Bronchial epithelial cell (primary cell): Measurements from ENCODE around the gene DHX32. TPM values are rescaled to one million over a fixed set of nuclear protein-coding genes. Genes with fewer than 3 reads are reported as not detected.

Source experiments
- DNase-seq: peaks from one replicate; pipeline ENCODE4 v3.0.0-alpha.2; 2010; ENCODE audit warnings: low read depth
- FAIRE-seq: peaks from 2 replicates; lab custom pipeline; 2011; peaks lifted over from hg19 to GRCh38; lab: Jason Lieb, UNC
- H3K27me3 ChIP-seq: 2 replicates; pipeline ENCODE4 v1.5.1; 2011; ENCODE audit warnings: low read length; ENCODE audit not compliant: control insufficient read depth, insufficient read depth
- H3K36me3 ChIP-seq: 2 replicates; pipeline ENCODE4 v1.5.1; 2011; ENCODE audit warnings: low read length; ENCODE audit not compliant: control insufficient read depth, insufficient read depth
- H3K4me3 ChIP-seq: 2 replicates; pipeline ENCODE4 v1.5.1; 2011; ENCODE audit warnings: mild to moderate bottlenecking, low read depth, low read length, control low read depth
- total RNA-seq: library from RNA; depleted of rRNA; stranded (reverse); fragments of >200 nt; gene quantifications from 2 replicates; pipeline ENCODE4 v1.2.1, GENCODE V29; 2014
- TF ChIP-seq, protein P1 (sequence below): IDR thresholded peaks from 2 replicates; pipeline ENCODE4 v1.5.1; 2011; ENCODE audit warnings: mild to moderate bottlenecking, moderate library complexity, low read length, control low read depth, inconsistent platforms; ENCODE audit not compliant: insufficient read depth, severe bottlenecking

DHX32 gene
- total RNA-seq, 1 donor from 2014 or later, result 37.6 TPM

DNA sequence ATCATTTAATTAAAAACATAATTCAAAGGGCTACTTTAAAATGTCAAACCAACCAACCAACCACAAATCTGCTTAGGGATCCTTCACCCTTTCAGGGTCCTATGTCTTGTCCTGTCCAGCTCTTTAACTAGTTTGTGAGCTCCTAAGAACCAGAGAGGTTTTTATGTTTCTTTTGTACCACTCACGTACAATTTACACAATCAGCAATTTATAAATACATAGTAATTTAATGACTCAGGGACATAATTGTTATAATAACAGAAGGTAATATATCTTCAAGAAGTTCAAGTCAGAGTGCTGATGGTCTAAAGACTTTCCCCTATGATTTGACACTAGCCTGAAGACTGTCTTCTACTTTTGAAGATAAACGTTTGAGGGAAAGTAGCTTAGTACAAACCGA is 16.0 kb downstream of the DHX32 start:
- Histone ChIP-seq H3K4me3 (no peak overlapping the region), H3K36me3 (peaks cover 14% of the 10 kb centered on the region), H3K27me3 (no peaks in the 10 kb centered on the region)
- no peak for DNase-seq
- TF ChIP-seq, protein P1, sequence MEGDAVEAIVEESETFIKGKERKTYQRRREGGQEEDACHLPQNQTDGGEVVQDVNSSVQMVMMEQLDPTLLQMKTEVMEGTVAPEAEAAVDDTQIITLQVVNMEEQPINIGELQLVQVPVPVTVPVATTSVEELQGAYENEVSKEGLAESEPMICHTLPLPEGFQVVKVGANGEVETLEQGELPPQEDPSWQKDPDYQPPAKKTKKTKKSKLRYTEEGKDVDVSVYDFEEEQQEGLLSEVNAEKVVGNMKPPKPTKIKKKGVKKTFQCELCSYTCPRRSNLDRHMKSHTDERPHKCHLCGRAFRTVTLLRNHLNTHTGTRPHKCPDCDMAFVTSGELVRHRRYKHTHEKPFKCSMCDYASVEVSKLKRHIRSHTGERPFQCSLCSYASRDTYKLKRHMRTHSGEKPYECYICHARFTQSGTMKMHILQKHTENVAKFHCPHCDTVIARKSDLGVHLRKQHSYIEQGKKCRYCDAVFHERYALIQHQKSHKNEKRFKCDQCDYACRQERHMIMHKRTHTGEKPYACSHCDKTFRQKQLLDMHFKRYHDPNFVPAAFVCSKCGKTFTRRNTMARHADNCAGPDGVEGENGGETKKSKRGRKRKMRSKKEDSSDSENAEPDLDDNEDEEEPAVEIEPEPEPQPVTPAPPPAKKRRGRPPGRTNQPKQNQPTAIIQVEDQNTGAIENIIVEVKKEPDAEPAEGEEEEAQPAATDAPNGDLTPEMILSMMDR, result no peak
- no peak for FAIRE-seq

DNA sequence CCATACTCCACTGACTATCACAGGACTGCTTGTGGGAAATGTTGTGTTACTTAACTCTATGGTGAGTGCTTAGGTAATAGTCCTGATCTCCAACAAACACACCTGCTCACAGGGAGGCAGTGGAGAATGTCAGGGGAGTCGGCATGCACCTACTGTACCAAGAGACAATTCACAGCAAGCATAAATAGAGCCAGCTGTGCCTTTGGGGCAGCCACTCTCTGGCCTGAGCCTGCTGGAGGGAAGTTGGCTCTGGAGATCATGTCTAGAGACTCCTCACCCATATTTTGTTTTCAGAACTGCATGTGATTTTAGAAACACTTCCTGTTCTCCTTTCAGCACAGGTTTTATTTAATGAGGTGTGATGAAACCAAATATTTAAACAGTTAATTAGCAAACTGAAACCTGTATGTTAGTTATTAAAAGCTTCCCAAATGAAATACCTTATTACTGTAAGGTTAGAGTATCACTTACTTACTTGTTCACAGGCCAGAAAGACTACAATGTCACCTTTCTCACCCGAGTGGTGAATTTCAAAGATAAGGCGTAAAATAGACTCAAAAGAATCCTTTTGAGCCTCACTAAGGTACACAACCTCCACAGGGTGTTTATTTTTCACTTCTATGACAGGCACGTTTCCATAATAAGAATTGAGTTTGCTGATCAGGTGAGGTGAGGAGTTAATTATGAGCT is 21.8 kb downstream of the DHX32 start:
- DNase-seq (no peak), FAIRE-seq (no peak)
- Histone ChIP-seq H3K27me3 (no peaks in the 10 kb centered on the region), H3K36me3 (peaks cover 6% of the 10 kb centered on the region), H3K4me3 (no peak overlapping the region)
- TF ChIP-seq, protein P1, result no peak

DNA sequence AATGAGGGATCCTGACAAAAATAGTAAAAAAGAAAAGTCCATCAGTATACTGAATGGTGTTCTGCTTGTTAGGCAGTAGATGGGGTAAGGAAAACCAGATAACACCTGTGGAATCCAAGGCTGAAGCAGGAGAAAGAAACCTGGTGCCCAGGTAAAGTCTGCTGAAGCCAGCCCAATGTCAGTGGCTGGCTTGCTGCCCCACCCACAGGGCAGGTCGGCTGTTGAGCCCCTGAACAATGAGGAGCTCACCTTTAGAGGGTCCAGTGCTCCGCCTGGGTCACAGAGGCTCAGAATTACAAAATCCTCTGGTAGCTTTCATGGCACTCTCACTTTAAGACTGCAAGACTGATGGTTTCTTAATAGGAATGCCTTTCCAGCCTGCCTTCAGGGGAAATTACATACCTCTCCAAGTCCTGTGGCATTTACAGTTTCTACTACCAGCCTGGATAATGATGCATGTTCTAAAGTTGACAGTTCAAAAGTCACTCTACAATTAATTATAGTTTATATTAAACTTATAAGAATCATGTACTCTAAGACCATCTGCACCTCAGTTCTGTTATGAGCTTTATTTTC is 23.8 kb downstream of the DHX32 start:
- no peak overlapping the region for H3K4me3 ChIP-seq
- no peak for FAIRE-seq
- H3K36me3 ChIP-seq, result peaks cover 10% of the 10 kb centered on the region
- TF ChIP-seq, protein P1, result no peak
- no peaks in the 10 kb centered on the region for H3K27me3 ChIP-seq
- no peak for DNase-seq

DNA sequence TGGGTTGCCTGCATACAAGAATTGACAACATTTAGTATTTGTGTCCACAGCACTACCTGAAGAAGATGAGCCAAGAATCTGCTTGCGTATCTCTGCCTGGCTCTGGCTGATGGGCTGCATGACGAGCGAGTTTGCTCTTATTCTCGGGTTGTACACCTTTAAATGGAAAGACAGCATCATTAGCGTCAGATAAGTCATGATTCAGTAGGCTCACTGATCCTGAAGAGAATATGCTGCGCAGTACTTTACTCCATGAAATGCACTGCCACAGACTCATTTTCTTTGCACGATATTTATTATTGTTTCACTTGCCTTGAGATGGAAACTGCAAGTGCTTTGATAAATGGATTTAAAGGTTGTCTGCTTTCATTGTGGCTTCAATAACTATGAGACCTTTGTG is 28.6 kb downstream of the DHX32 start:
- Histone ChIP-seq H3K36me3 (peaks cover 18% of the 10 kb centered on the region), H3K4me3 (no peak overlapping the region), H3K27me3 (no peaks in the 10 kb centered on the region)
- TF ChIP-seq, protein P1, result no peak
- no peak for FAIRE-seq
- no peak for DNase-seq

DNA sequence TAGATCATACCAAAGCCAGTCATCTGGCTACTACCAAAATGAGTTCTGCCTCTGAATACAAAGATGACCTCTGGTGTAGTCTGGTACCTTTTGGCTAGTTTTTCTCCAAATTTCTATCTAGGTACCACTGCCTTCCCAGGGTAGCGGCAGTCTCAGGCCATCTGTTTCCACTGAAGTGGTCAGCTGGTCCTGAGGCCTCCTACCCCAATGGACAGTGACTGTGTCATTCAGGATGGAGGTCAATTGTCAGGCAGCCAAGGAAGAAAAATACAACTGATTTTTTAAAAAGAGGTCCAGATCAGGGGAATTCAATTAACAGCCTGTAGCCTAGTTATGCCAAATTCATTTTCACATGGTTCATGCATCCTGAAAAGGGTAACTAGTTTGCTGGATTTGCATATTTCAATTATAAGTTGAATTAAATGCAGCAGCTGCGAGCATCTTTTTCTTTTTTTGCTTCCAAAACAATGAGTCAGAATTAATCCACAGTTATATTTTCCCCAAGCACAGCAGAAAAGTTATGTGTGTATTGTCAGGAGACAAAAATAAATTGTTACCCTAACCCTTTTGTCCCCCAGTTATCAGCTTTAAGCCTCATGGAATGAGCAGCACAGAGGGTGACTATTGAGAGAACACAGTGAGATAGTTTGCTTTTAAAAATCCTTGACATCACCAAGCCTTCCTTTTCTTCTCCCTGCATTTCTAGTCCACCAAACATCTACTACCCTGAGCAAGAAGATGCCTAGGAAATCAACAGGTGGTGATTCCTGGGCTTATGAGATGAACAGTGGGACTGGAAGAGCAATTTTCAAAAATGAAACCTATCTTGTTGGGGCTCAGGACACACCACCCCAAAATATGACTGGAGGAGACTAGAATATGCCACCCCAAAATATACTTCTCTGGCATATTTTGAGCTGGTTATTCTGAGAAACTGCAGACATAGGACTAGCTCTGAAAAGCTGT is 30.0 kb downstream of the DHX32 start:
- TF ChIP-seq, protein P1, result no peak
- FAIRE-seq (no peak), DNase-seq (no peak)
- Histone ChIP-seq H3K36me3 (peaks cover 18% of the 10 kb centered on the region), H3K27me3 (no peaks in the 10 kb centered on the region), H3K4me3 (no peak overlapping the region)
